A549 (cell line): ENCODE data around the gene ARL3.

Experiments
- POLR2A ChIP-seq: IDR thresholded peaks from 2 replicates; pipeline ENCODE4 v1.6.1; 2012; ENCODE audit warnings: mild to moderate bottlenecking, low read length
- TF ChIP-seq, protein P1 (sequence below): fragments of >200 bp; sonication (Bioruptor Twin); formaldehyde crosslinking; IDR thresholded peaks from 3 replicates; pipeline ENCODE4 v1.5.1; 2016

DNA sequence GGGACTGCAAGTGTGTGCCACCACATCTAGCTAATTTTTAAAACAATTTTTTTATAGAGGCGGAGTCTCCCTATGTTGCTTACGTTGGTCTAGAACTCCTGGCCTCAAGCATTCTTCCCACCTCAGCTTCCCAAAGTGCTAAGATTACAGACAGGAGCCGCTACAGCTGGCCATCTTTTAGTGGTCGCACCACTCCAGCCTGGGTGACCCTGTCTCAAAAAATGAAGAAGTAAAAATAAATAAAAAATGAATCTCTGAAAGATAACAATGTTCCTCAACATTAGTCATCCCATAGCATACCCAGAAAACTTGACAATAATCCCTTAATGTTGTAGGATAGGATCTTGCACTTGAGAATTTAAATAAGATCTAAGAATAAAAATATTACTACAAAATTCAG lies 47.8 kb upstream of the ARL3 start:
- TF ChIP-seq POLR2A, result no peak
- TF ChIP-seq, protein P1, sequence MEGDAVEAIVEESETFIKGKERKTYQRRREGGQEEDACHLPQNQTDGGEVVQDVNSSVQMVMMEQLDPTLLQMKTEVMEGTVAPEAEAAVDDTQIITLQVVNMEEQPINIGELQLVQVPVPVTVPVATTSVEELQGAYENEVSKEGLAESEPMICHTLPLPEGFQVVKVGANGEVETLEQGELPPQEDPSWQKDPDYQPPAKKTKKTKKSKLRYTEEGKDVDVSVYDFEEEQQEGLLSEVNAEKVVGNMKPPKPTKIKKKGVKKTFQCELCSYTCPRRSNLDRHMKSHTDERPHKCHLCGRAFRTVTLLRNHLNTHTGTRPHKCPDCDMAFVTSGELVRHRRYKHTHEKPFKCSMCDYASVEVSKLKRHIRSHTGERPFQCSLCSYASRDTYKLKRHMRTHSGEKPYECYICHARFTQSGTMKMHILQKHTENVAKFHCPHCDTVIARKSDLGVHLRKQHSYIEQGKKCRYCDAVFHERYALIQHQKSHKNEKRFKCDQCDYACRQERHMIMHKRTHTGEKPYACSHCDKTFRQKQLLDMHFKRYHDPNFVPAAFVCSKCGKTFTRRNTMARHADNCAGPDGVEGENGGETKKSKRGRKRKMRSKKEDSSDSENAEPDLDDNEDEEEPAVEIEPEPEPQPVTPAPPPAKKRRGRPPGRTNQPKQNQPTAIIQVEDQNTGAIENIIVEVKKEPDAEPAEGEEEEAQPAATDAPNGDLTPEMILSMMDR, result no peak
